Progenitor cell of endocrine pancreas (in vitro differentiated cells): ENCODE results near the gene ZNRF3. TPM values are rescaled to one million over a fixed set of nuclear protein-coding genes. Genes with fewer than 3 reads are reported as not detected.

ENCODE experiments used
- DNase-seq: peaks from one replicate; pipeline ENCODE4 v3.0.0; 2021; ENCODE audit warnings: low spot score; ENCODE audit not compliant: unreplicated experiment
- H3K27ac Mint-ChIP-seq: 2 replicates; pipeline ENCODE4 v1.8.0; 2021; ENCODE audit warnings: mild to moderate bottlenecking, moderate library complexity, mixed read lengths
- H3K27me3 Mint-ChIP-seq: 2 replicates; pipeline ENCODE4 v1.8.0; 2021; ENCODE audit warnings: mixed read lengths
- H3K36me3 Mint-ChIP-seq: 2 replicates; pipeline ENCODE4 v1.8.0; 2022; ENCODE audit warnings: mixed read lengths; ENCODE audit not compliant: insufficient read depth
- H3K4me1 Mint-ChIP-seq: 2 replicates; pipeline ENCODE4 v1.8.0; 2021; ENCODE audit warnings: low read depth, mixed read lengths
- H3K4me3 Mint-ChIP-seq: 2 replicates; pipeline ENCODE4 v1.8.0; 2021; ENCODE audit warnings: low read depth, mild to moderate bottlenecking, moderate library complexity, mixed read lengths
- H3K9me3 Mint-ChIP-seq: 2 replicates; pipeline ENCODE4 v1.8.0; 2021; ENCODE audit warnings: low read depth, mixed read lengths
- CTCF ChIP-seq: fragments of 200-600 bp; sonication (generic); IDR thresholded peaks from one replicate; pipeline ENCODE4 v1.5.0; 2021; ENCODE audit warnings: antibody characterized with exemption, mild to moderate bottlenecking; ENCODE audit not compliant: unreplicated experiment
- total RNA-seq: library from RNA; stranded (reverse); gene quantifications from 2 replicates; pipeline ENCODE4 v1.2.1, GENCODE V29; 2021

ZNRF3 gene
- total RNA-seq, 1 donor from 2014 or later: 7.5 TPM

GRCh38 chr22:29083933-29084591 lies 200.7 kb downstream of the ZNRF3 start:
- Mint-ChIP-seq H3K9me3 (no peaks in the 10 kb centered on the region), H3K4me3 (no peak overlapping the region), H3K27ac (no peak overlapping the region), H3K27me3 (no peaks in the 10 kb centered on the region), H3K4me1 (peaks cover 2% of the 10 kb centered on the region), H3K36me3 (no peaks in the 10 kb centered on the region)
- no peak for DNase-seq
- no peak for TF ChIP-seq CTCF

GRCh38 chr22:29087012-29087411 lies 203.6 kb downstream of the ZNRF3 start:
- Mint-ChIP-seq H3K4me1 (peaks cover 16% of the 10 kb centered on the region), H3K4me3 (no peak overlapping the region), H3K36me3 (no peaks in the 10 kb centered on the region), H3K27me3 (no peaks in the 10 kb centered on the region), H3K9me3 (no peaks in the 10 kb centered on the region), H3K27ac (no peak overlapping the region)
- DNase-seq: no peak
- TF ChIP-seq CTCF: no peak

- DNase-seq: no peak
- H3K9me3 Mint-ChIP-seq: no peaks in the 10 kb centered on the region
- peaks cover 17% of the 10 kb centered on the region for H3K4me1 Mint-ChIP-seq
- H3K36me3 Mint-ChIP-seq: no peaks in the 10 kb centered on the region
- H3K27me3 Mint-ChIP-seq: no peaks in the 10 kb centered on the region
- TF ChIP-seq CTCF: no peak
- H3K4me3 Mint-ChIP-seq: no peak overlapping the region
- H3K27ac Mint-ChIP-seq: no peak overlapping the region
Observed at GRCh38 chr22:29088809-29089208, 205.4 kb downstream of the ZNRF3 start.

- Mint-ChIP-seq H3K36me3 (peaks cover 2% of the 10 kb centered on the region), H3K27ac (no peak overlapping the region)
Observed at GRCh38 chr22:29089507-29089906, 206.1 kb downstream of the ZNRF3 start.

GRCh38 chr22:29090039-29090438 lies 206.7 kb downstream of the ZNRF3 start:
- DNase-seq: no peak
- Mint-ChIP-seq H3K27ac (no peak overlapping the region), H3K4me3 (no peak overlapping the region), H3K4me1 (peaks cover 18% of the 10 kb centered on the region), H3K27me3 (no peaks in the 10 kb centered on the region), H3K36me3 (peaks cover 4% of the 10 kb centered on the region), H3K9me3 (no peaks in the 10 kb centered on the region)
- TF ChIP-seq CTCF: no peak

More at GRCh38 chr22:29089507-29089906, 206.1 kb downstream of the ZNRF3 start:
- H3K4me1 Mint-ChIP-seq: peaks cover 17% of the 10 kb centered on the region
- H3K9me3 Mint-ChIP-seq: no peaks in the 10 kb centered on the region
- H3K4me3 Mint-ChIP-seq: no peak overlapping the region
- no peaks in the 10 kb centered on the region for H3K27me3 Mint-ChIP-seq
- TF ChIP-seq CTCF: no peak
- no peak for DNase-seq
